ENCODE measurements around the gene ARID1B. TPM values are rescaled to one million over a fixed set of nuclear protein-coding genes. Genes with fewer than 3 reads are reported as not detected.

The ARID1B gene
- total RNA-seq, 1 donor from 2014 or later, result 67.5 TPM

- no peak for DNase-seq
- Mint-ChIP-seq H3K4me1 (peaks cover 13% of the 10 kb centered on the region), H3K9me3 (no peaks in the 10 kb centered on the region), H3K27me3 (no peaks in the 10 kb centered on the region), H3K4me3 (no peak overlapping the region), H3K27ac (no peak overlapping the region), H3K36me3 (ENCODE audit: low read depth) (peaks cover 15% of the 10 kb centered on the region)
- intact Hi-C loops (cut with micrococcal nuclease), result no loop called here
These were observed 125.6 kb downstream of the ARID1B start for GRCh38 chr6:156902782-156903181.

DNA sequence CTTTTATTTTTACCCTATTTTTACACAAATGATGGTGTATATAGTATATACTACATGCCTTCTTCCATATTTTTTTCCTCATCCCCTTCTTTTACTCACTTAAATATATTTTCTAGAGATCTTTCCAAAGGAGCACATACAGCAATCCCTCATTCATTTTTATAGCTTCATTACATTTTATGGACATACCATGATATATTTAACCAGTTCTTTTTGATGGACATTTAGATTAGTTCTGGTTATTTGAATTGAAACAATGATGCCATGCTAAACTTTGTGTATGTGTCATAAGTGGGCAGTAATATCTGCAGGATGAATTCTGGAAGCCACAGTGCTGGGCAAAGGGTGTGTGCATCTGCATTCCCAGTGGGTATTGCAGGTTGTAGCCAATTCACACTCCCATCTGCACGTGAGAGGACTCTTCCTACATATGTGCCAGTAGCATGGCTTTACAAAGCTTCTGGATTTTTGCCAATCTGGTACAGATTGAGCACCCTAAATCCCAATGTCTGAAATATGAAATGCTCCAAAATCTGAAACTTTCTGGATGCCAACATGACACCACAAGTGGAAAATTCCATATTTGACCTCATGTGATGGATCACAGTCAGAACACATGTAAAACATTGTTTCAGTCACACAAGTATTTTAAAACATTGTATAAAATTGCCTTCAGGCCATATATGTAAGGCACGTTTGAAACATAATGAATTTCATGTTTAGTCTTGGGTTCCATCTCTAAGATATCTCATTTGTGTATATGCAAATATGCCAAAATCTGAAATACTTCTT, 127.2 kb downstream of the ARID1B start:
- Mint-ChIP-seq H3K36me3 (ENCODE audit: low read depth) (peaks cover 15% of the 10 kb centered on the region), H3K4me3 (no peak overlapping the region), H3K27ac (no peak overlapping the region), H3K4me1 (peaks cover 12% of the 10 kb centered on the region), H3K27me3 (no peaks in the 10 kb centered on the region), H3K9me3 (no peaks in the 10 kb centered on the region)
- DNase-seq, result no peak
- intact Hi-C loops (cut with micrococcal nuclease), result no loop called here

DNA sequence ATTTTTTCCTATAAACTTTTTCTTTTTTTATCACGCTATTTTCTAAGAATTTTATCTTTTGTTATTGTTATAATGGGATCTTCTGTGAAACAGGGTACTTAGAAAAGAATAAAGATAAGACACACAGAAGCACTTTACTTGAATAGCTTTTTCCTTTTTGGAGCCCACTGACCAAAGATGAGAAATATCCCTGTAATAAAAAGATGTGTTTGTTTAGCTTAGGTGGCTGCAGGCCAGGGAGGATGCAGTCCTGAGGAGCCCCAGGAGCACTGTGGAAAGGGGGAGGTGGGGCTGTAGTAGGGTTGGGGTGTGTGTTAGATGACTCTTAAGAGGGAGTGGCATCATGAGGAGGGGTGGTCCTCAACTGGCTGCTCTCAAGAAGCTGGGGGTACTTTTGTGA, 128.6 kb downstream of the ARID1B start:
- Mint-ChIP-seq H3K36me3 (ENCODE audit: low read depth) (peaks cover 15% of the 10 kb centered on the region), H3K4me1 (peaks cover 17% of the 10 kb centered on the region), H3K4me3 (no peak overlapping the region), H3K27me3 (no peaks in the 10 kb centered on the region), H3K27ac (no peak overlapping the region), H3K9me3 (no peaks in the 10 kb centered on the region)
- intact Hi-C loops (cut with micrococcal nuclease), result no loop called here
- DNase-seq, result no peak

- no peak for DNase-seq
- no peak overlapping the region for H3K4me3 Mint-ChIP-seq
- no peaks in the 10 kb centered on the region for H3K9me3 Mint-ChIP-seq
- H3K27ac Mint-ChIP-seq, result no peak overlapping the region
- H3K4me1 Mint-ChIP-seq, result peaks cover 17% of the 10 kb centered on the region
- intact Hi-C loops (cut with micrococcal nuclease), result no loop called here
- no peaks in the 10 kb centered on the region for H3K27me3 Mint-ChIP-seq
- peaks cover 11% of the 10 kb centered on the region for H3K36me3 Mint-ChIP-seq (ENCODE audit: low read depth)
These were observed 129.3 kb downstream of the ARID1B start for GRCh38 chr6:156906451-156906850.

- DNase-seq, result no peak
- no peak overlapping the region for H3K4me3 Mint-ChIP-seq
- H3K4me1 Mint-ChIP-seq, result peaks cover 30% of the 10 kb centered on the region
These were observed 132.2 kb downstream of the ARID1B start for GRCh38 chr6:156909212-156910010.

DNA sequence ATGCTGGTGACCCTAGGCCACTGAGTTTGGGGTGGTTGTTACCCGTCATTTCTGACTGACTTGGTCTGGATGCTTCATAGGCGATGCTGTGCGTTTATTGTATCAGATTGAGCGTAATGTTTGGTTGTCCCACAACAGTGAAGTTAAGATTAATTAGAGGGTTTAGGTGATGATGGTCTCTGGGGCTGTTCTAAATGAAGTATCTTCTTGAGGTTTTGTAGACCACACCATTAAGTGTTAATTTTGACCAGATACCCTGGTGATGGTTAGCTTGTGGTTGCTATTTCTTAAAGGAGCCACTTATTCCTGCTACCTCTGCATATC, 132.8 kb downstream of the ARID1B start:
- intact Hi-C loops (cut with micrococcal nuclease), result no loop called here
- Mint-ChIP-seq H3K27me3 (no peaks in the 10 kb centered on the region), H3K36me3 (ENCODE audit: low read depth) (peaks cover 16% of the 10 kb centered on the region), H3K4me3 (no peak overlapping the region), H3K9me3 (peaks cover 3% of the 10 kb centered on the region), H3K4me1 (peaks cover 30% of the 10 kb centered on the region), H3K27ac (no peak overlapping the region)
- DNase-seq, result no peak

More at GRCh38 chr6:156909212-156910010, 132.2 kb downstream of the ARID1B start:
- Mint-ChIP-seq H3K27ac (no peak overlapping the region), H3K27me3 (no peaks in the 10 kb centered on the region), H3K36me3 (ENCODE audit: low read depth) (peaks cover 13% of the 10 kb centered on the region), H3K9me3 (peaks cover 3% of the 10 kb centered on the region)
- intact Hi-C loops (cut with micrococcal nuclease), result no loop called here

GRCh38 chr6:156910938-156911337, 133.8 kb downstream of the ARID1B start:
- no peak overlapping the region for H3K4me3 Mint-ChIP-seq
- no peaks in the 10 kb centered on the region for H3K27me3 Mint-ChIP-seq
- peaks cover 3% of the 10 kb centered on the region for H3K9me3 Mint-ChIP-seq
- no peak overlapping the region for H3K27ac Mint-ChIP-seq
- peaks cover 15% of the 10 kb centered on the region for H3K36me3 Mint-ChIP-seq (ENCODE audit: low read depth)
- DNase-seq, result no peak
- intact Hi-C loops (cut with micrococcal nuclease), result no loop called here
- H3K4me1 Mint-ChIP-seq, result peaks cover 30% of the 10 kb centered on the region

GRCh38 chr6:156911581-156911980, 134.4 kb downstream of the ARID1B start:
- Mint-ChIP-seq H3K27me3 (no peaks in the 10 kb centered on the region), H3K4me1 (peaks cover 33% of the 10 kb centered on the region), H3K27ac (no peak overlapping the region), H3K9me3 (peaks cover 3% of the 10 kb centered on the region), H3K4me3 (no peak overlapping the region), H3K36me3 (ENCODE audit: low read depth) (peaks cover 13% of the 10 kb centered on the region)
- intact Hi-C loops (cut with micrococcal nuclease), result no loop called here
- DNase-seq, result no peak

DNA sequence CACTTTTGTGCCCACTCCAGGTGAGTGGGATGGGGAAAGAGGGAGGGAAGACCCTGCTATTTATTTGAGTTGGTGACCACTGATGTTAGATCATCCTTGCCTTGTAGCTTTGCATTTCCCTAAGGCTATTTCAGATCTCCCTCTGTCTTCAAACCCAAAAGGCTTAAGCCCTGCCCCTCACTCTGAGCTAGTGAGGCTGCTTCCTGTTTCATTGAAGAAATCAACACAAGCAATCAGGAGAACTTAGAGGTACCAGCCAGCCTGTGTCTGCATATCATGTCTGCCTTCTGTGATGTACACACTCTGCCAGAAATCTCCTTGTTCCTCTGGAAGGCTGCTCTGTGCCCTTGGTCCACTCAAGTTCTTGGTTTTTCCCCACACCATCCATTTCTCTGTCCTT, 135.3 kb downstream of the ARID1B start:
- H3K4me3 Mint-ChIP-seq, result no peak overlapping the region
- H3K4me1 Mint-ChIP-seq, result peaks cover 34% of the 10 kb centered on the region
- intact Hi-C loops (cut with micrococcal nuclease), result no loop called here
- DNase-seq, result peak; percentile 66
- H3K27ac Mint-ChIP-seq, result peak overlapping the region; percentile 11
- peaks cover 11% of the 10 kb centered on the region for H3K36me3 Mint-ChIP-seq (ENCODE audit: low read depth)
- H3K9me3 Mint-ChIP-seq, result peaks cover 3% of the 10 kb centered on the region
- H3K27me3 Mint-ChIP-seq, result no peaks in the 10 kb centered on the region

GRCh38 chr6:156914181-156914580, 137.0 kb downstream of the ARID1B start:
- Mint-ChIP-seq H3K9me3 (peaks cover 3% of the 10 kb centered on the region), H3K4me3 (no peak overlapping the region), H3K4me1 (peaks cover 34% of the 10 kb centered on the region), H3K27ac (no peak overlapping the region), H3K36me3 (ENCODE audit: low read depth) (peaks cover 11% of the 10 kb centered on the region), H3K27me3 (no peaks in the 10 kb centered on the region)
- no peak for DNase-seq
- intact Hi-C loops (cut with micrococcal nuclease), result no loop called here

- Mint-ChIP-seq H3K4me3 (no peak overlapping the region), H3K4me1 (peaks cover 30% of the 10 kb centered on the region), H3K36me3 (ENCODE audit: low read depth) (peaks cover 11% of the 10 kb centered on the region), H3K27me3 (no peaks in the 10 kb centered on the region), H3K9me3 (peaks cover 3% of the 10 kb centered on the region), H3K27ac (peak overlapping the region; percentile 14)
- intact Hi-C loops (cut with micrococcal nuclease), result no loop called here
- no peak for DNase-seq
These were observed 139.1 kb downstream of the ARID1B start for GRCh38 chr6:156916130-156916801.

- DNase-seq, result no peak
- peaks cover 3% of the 10 kb centered on the region for H3K9me3 Mint-ChIP-seq
These were observed 140.0 kb downstream of the ARID1B start for GRCh38 chr6:156917213-156917612.

DNA sequence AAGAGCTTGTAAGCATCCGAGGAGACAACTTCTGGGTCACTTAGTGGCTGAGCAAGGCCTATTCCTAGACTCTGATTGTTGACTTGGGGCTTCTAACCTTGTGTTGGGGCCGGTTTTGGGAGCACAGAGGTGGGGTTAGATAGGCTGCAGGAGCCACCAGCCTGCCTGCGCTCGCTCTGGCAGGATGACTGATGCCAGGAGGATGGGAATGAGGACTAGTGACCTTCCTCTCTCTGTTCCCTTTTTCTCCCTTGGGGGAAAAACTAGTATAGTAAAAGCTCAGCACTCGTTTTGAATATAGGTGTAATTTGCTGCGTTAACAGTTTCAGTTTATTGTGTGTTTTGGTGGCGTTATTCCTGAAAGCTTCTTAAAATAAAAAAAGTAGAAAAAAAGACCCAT, 141.5 kb downstream of the ARID1B start:
- Mint-ChIP-seq H3K27me3 (no peaks in the 10 kb centered on the region), H3K4me1 (peaks cover 18% of the 10 kb centered on the region), H3K9me3 (peaks cover under 1% of the 10 kb centered on the region), H3K4me3 (no peak overlapping the region), H3K36me3 (ENCODE audit: low read depth) (peaks cover 13% of the 10 kb centered on the region), H3K27ac (no peak overlapping the region)
- intact Hi-C loops (cut with micrococcal nuclease), result no loop called here
- DNase-seq, result no peak

More at GRCh38 chr6:156917213-156917612, 140.0 kb downstream of the ARID1B start:
- H3K4me1 Mint-ChIP-seq, result peaks cover 26% of the 10 kb centered on the region
- no peak overlapping the region for H3K27ac Mint-ChIP-seq
- no peaks in the 10 kb centered on the region for H3K27me3 Mint-ChIP-seq
- H3K36me3 Mint-ChIP-seq (ENCODE audit: low read depth), result peaks cover 11% of the 10 kb centered on the region
- intact Hi-C loops (cut with micrococcal nuclease), result no loop called here
- no peak overlapping the region for H3K4me3 Mint-ChIP-seq

DNA sequence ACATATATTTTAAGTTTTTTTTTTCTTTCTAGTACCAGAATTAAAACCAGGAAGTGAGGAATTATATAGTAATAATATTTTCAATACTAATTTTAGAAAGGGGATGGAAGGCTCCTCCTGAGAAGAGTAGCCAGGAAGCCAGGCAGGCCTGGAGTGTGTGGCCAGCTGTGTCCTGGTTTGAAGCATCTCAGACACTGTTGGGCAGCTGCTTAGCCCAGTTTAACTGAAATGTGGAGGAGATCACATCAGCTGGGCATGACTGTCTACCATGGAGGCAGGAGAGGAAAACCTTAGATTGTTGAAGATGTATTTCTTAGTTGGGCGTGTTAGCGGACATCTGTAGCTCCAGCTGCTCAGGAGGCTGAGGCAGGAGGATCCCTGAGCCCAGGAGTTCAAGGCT, 142.2 kb downstream of the ARID1B start:
- DNase-seq, result no peak
- Mint-ChIP-seq H3K27ac (no peak overlapping the region), H3K36me3 (ENCODE audit: low read depth) (peaks cover 10% of the 10 kb centered on the region), H3K27me3 (no peaks in the 10 kb centered on the region), H3K9me3 (no peaks in the 10 kb centered on the region), H3K4me1 (peaks cover 15% of the 10 kb centered on the region), H3K4me3 (no peak overlapping the region)
- intact Hi-C loops (cut with micrococcal nuclease), result no loop called here
